Measurements from ENCODE around the gene MRPL52. TPM values are rescaled to one million over a fixed set of nuclear protein-coding genes. Genes with fewer than 3 reads are reported as not detected.

MRPL52 gene
- total and polyA plus RNA-seq, 9 donors = 29.0 to 78.3 (median 53.7) TPM

- no peak for TF ChIP-seq EP300 (IDR thresholded peaks at IDR 0.05)
- TF ChIP-seq POLR2A (IDR thresholded peaks at IDR 0.05) = no peak
- TF ChIP-seq, protein P1, sequence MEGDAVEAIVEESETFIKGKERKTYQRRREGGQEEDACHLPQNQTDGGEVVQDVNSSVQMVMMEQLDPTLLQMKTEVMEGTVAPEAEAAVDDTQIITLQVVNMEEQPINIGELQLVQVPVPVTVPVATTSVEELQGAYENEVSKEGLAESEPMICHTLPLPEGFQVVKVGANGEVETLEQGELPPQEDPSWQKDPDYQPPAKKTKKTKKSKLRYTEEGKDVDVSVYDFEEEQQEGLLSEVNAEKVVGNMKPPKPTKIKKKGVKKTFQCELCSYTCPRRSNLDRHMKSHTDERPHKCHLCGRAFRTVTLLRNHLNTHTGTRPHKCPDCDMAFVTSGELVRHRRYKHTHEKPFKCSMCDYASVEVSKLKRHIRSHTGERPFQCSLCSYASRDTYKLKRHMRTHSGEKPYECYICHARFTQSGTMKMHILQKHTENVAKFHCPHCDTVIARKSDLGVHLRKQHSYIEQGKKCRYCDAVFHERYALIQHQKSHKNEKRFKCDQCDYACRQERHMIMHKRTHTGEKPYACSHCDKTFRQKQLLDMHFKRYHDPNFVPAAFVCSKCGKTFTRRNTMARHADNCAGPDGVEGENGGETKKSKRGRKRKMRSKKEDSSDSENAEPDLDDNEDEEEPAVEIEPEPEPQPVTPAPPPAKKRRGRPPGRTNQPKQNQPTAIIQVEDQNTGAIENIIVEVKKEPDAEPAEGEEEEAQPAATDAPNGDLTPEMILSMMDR (IDR thresholded peaks at IDR 0.05) = no peak
- no peak for DNase-seq
- Histone ChIP-seq H3K4me3 (no peak overlapping the region), H3K9me3 (no peaks in the 10 kb centered on the region), H3K4me1 (ENCODE audit: insufficient read depth) (peaks cover 4% of the 10 kb centered on the region), H3K36me3 (no peaks in the 10 kb centered on the region), H3K27ac (no peak overlapping the region), H3K27me3 (no peaks in the 10 kb centered on the region)
- intact Hi-C loops (cut with DNase I) = loop anchor here in 1 of 4 donors (10.0 kb wide), 1 partner anchor 110 kb away; the partner anchor contains the start of gene AJUBA
- 87 to 93% (median 92%) methylated on average over 15 of the region's 15 CpGs for WGBS, 3 donors
These were observed 45.5 kb downstream of the MRPL52 start for GRCh38 chr14:22875003-22875747.

GRCh38 chr14:22875748-22876319 is 46.1 kb downstream of the MRPL52 start:
- no peak for DNase-seq
- no peak overlapping the region for H3K27ac ChIP-seq
- no peaks in the 10 kb centered on the region for H3K36me3 ChIP-seq
- intact Hi-C loops (cut with DNase I) = loop anchor here in 1 of 4 donors (10.0 kb wide), 1 partner anchor 109 kb away; the partner anchor contains the start of gene AJUBA
- H3K4me1 ChIP-seq (ENCODE audit: insufficient read depth) = peaks cover 3% of the 10 kb centered on the region
- 93 to 97% (median 94%) methylated on average over 20 of the region's 20 CpGs for WGBS, 3 donors
- no peak overlapping the region for H3K4me3 ChIP-seq
- TF ChIP-seq, protein P1 (IDR thresholded peaks at IDR 0.05) = no peak
- TF ChIP-seq POLR2A (IDR thresholded peaks at IDR 0.05) (no peak), EP300 (IDR thresholded peaks at IDR 0.05) (no peak)
- no peaks in the 10 kb centered on the region for H3K9me3 ChIP-seq
- H3K27me3 ChIP-seq = no peaks in the 10 kb centered on the region

DNA sequence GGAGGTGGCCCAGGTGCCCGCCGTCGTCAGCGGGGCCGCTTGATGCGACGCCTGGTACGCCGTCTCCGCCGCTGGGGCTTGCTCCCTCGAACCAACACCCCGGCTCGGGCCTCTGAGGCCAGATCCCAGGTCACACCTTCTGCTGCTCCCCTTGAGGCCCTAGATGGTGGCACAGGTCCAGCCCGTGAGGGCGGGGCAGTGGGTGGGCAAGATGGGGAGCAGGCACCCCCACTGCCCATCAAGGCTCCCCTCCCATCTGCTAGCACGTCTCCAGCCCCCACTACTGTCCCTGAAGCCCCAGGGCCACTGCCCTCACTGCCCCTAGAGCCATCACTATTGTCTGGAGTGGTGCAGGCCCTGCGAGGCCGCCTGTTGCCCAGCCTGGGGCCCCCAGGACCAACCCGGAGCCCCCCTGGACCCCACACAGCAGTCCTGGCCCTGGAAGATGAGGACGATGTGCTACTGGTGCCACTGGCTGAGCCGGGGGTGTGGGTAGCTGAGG is 47.4 kb downstream of the MRPL52 start:
- TF ChIP-seq POLR2A (IDR thresholded peaks at IDR 0.05) (no peak), EP300 (IDR thresholded peaks at IDR 0.05) (no peak)
- TF ChIP-seq, protein P1 (IDR thresholded peaks at IDR 0.05) = no peak
- intact Hi-C loops (cut with DNase I) = loop anchor here in 1 of 4 donors (10.0 kb wide), 1 partner anchor 108 kb away; the partner anchor contains the start of gene AJUBA
- no peaks in the 10 kb centered on the region for H3K36me3 ChIP-seq
- peaks cover 3% of the 10 kb centered on the region for H3K4me1 ChIP-seq (ENCODE audit: insufficient read depth)
- H3K9me3 ChIP-seq = no peaks in the 10 kb centered on the region
- 88 to 93% (median 93%) methylated on average over 18 to 22 of the region's 22 CpGs for WGBS, 3 donors
- no peaks in the 10 kb centered on the region for H3K27me3 ChIP-seq
- no peak overlapping the region for H3K27ac ChIP-seq
- DNase-seq = peak in 1 of 5 donors; percentile 37
- H3K4me3 ChIP-seq = no peak overlapping the region

GRCh38 chr14:22878271-22879246 is 48.9 kb downstream of the MRPL52 start:
- intact Hi-C loops (cut with DNase I) = loop anchor here in 1 of 4 donors (10.0 kb wide), 1 partner anchor 106 kb away; the partner anchor contains the start of gene AJUBA
- Histone ChIP-seq H3K27me3 (no peaks in the 10 kb centered on the region), H3K9me3 (no peaks in the 10 kb centered on the region), H3K4me1 (ENCODE audit: insufficient read depth) (peaks cover 2% of the 10 kb centered on the region), H3K27ac (no peak overlapping the region), H3K4me3 (no peak overlapping the region), H3K36me3 (no peaks in the 10 kb centered on the region)
- TF ChIP-seq EP300 (IDR thresholded peaks at IDR 0.05) (no peak), POLR2A (IDR thresholded peaks at IDR 0.05) (no peak)
- TF ChIP-seq, protein P1 (IDR thresholded peaks at IDR 0.05) = no peak
- no peak for DNase-seq
- 70 to 73% (median 72%) methylated on average over 8 of the region's 8 CpGs for WGBS, 3 donors

All from ovary (tissue), 9 donors.